T-helper 17 cell (primary cell): Measurements from ENCODE around the gene MDFIC. TPM values are rescaled to one million over a fixed set of nuclear protein-coding genes. Genes with fewer than 3 reads are reported as not detected.

Experiments
- ATAC-seq: fragments of 150-1000 bp; cut with Tn5 transposase; 2 replicates; pipeline ENCODE4 v1.10.0; 2021; ENCODE audit warnings: mild to moderate bottlenecking, moderate library complexity
- DNase-seq, 3 donors: peaks; one replicate each; pipeline versions ENCODE4 v3.0.0 to v3.0.0-alpha.2; 2020 to 2021
- H3K9me3 ChIP-seq: one replicate; pipeline ENCODE4 v1.7.0; 2013; ENCODE audit warnings: low read length, mild to moderate bottlenecking; ENCODE audit not compliant: control insufficient read depth, poor library complexity, severe bottlenecking
- H3K27ac Mint-ChIP-seq: one replicate; pipeline ENCODE4 v1.8.0; 2022; ENCODE audit warnings: mild to moderate bottlenecking, moderate library complexity, mixed read lengths
- H3K27me3 Mint-ChIP-seq: one replicate; pipeline ENCODE4 v1.8.0; 2022; ENCODE audit warnings: mixed read lengths
- H3K36me3 Mint-ChIP-seq: one replicate; pipeline ENCODE4 v1.8.0; 2022; ENCODE audit warnings: low read depth, mixed read lengths
- H3K4me1 Mint-ChIP-seq: one replicate; pipeline ENCODE4 v1.8.0; 2022; ENCODE audit warnings: mild to moderate bottlenecking, mixed read lengths
- H3K4me3 Mint-ChIP-seq: one replicate; pipeline ENCODE4 v1.8.0; 2022; ENCODE audit warnings: mild to moderate bottlenecking, moderate library complexity, mixed read lengths
- total RNA-seq, 4 donors: library from RNA in 2 of 4; stranded (reverse) in 2 of 4; gene quantifications; one replicate each; pipeline ENCODE4 v1.2.3 and lab custom pipeline; 2022 to 2026

Gene MDFIC
- total RNA-seq, 2 donors from 2014 or later = 90.2 to 109 TPM

GRCh38 chr7:114943530-114943929 is 21.6 kb downstream of the MDFIC start:
- no peak for ATAC-seq
- H3K4me3 Mint-ChIP-seq = no peak overlapping the region
- H3K27ac Mint-ChIP-seq = peak overlapping the region; percentile 84
- DNase-seq = no peak
- no peaks in the 10 kb centered on the region for H3K9me3 ChIP-seq
- H3K36me3 Mint-ChIP-seq = peaks cover 18% of the 10 kb centered on the region
- peaks cover 59% of the 10 kb centered on the region for H3K4me1 Mint-ChIP-seq
- no peaks in the 10 kb centered on the region for H3K27me3 Mint-ChIP-seq

- peaks cover 18% of the 10 kb centered on the region for H3K36me3 Mint-ChIP-seq
- H3K27ac Mint-ChIP-seq = peak overlapping the region; percentile 84
- no peak for DNase-seq
- H3K9me3 ChIP-seq = no peaks in the 10 kb centered on the region
- no peak overlapping the region for H3K4me3 Mint-ChIP-seq
- H3K27me3 Mint-ChIP-seq = no peaks in the 10 kb centered on the region
- peaks cover 65% of the 10 kb centered on the region for H3K4me1 Mint-ChIP-seq
- no peak for ATAC-seq
Observed at GRCh38 chr7:114943953-114944744, 22.3 kb downstream of the MDFIC start.

DNA sequence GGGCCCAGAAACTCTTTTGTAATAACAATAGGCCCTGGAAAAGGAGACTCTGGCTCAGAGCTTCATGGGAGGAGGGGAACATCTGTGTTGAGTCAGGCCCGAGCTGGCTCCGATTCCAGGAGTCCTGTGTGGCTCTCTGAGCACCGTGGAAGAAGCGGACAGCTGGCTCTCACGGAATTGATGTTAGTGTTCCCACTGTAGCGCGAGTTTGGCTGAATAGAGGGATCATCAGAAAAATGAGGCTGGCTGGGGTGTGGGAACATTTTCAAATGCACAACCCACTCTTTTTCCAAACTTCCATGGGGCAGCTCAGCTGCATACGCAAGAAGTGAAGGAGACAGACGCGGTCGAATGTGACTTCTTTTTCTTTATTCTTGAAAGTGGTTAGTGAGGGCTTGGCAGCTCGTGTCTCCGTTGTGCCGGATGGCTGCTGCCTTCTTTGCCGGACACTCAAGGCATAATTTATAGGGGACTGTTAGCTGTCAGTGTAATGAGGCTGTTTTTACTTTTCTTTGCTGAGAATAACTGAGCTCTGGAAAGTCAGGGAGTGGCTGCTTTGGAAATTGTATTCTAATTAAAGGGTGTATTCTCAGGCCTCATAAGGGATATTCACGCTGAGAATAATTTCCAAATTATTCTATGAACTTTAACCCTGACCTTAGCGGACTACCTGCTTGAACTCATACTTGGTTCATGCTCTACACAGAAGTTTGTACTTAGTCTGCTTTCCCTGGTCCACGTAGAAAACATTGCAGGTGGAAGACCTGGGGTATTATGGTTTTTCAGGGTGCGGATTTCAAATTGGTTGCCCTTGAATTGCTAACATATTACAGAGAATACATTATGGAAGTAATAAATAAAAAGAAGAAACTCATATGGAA is 23.1 kb downstream of the MDFIC start:
- no peak overlapping the region for H3K4me3 Mint-ChIP-seq
- H3K36me3 Mint-ChIP-seq = peaks cover 23% of the 10 kb centered on the region
- H3K9me3 ChIP-seq = no peaks in the 10 kb centered on the region
- no peak for DNase-seq
- no peak for ATAC-seq
- H3K27me3 Mint-ChIP-seq = no peaks in the 10 kb centered on the region
- H3K27ac Mint-ChIP-seq = peak overlapping the region; percentile 74
- peaks cover 71% of the 10 kb centered on the region for H3K4me1 Mint-ChIP-seq

- H3K9me3 ChIP-seq = no peaks in the 10 kb centered on the region
- H3K36me3 Mint-ChIP-seq = peaks cover 16% of the 10 kb centered on the region
- H3K4me1 Mint-ChIP-seq = peaks cover 65% of the 10 kb centered on the region
- peak overlapping the region; percentile 56 for H3K27ac Mint-ChIP-seq
- no peak for ATAC-seq
- H3K27me3 Mint-ChIP-seq = no peaks in the 10 kb centered on the region
- H3K4me3 Mint-ChIP-seq = peak overlapping the region; percentile 71
- DNase-seq = no peak
Observed at GRCh38 chr7:114949231-114949630, 27.3 kb downstream of the MDFIC start.

DNA sequence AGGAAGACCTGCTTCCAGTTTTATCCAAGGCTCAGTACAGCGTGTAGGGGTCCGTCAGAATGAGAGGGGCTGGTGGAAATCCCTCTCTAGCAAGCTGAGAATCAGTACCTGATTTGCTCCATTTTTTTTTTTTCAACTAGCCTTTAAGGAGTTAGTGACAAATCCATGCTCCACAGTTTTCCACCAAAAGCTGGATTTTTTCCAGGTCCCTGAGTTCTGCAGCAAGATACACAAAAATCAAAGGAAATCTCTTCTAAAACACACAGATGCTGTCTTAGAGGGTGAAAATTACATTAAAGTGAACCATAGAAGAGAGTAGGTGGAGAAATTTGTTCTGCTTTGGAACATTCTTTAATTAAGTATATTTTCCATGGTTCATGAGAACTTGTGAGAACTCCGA is 30.4 kb downstream of the MDFIC start:
- ATAC-seq (no peak), DNase-seq (no peak)
- Mint-ChIP-seq H3K4me1 (peaks cover 71% of the 10 kb centered on the region), H3K36me3 (peaks cover 18% of the 10 kb centered on the region), H3K4me3 (no peak overlapping the region), H3K27me3 (no peaks in the 10 kb centered on the region), H3K27ac (peak overlapping the region; percentile 11)
- no peaks in the 10 kb centered on the region for H3K9me3 ChIP-seq

- H3K9me3 ChIP-seq = no peaks in the 10 kb centered on the region
- no peaks in the 10 kb centered on the region for H3K27me3 Mint-ChIP-seq
- peaks cover 17% of the 10 kb centered on the region for H3K36me3 Mint-ChIP-seq
- no peak for ATAC-seq
- peaks cover 65% of the 10 kb centered on the region for H3K4me1 Mint-ChIP-seq
- no peak overlapping the region for H3K4me3 Mint-ChIP-seq
- H3K27ac Mint-ChIP-seq = peak overlapping the region; percentile 84
- DNase-seq = no peak
Observed at GRCh38 chr7:114953724-114954123, 31.8 kb downstream of the MDFIC start.

DNA sequence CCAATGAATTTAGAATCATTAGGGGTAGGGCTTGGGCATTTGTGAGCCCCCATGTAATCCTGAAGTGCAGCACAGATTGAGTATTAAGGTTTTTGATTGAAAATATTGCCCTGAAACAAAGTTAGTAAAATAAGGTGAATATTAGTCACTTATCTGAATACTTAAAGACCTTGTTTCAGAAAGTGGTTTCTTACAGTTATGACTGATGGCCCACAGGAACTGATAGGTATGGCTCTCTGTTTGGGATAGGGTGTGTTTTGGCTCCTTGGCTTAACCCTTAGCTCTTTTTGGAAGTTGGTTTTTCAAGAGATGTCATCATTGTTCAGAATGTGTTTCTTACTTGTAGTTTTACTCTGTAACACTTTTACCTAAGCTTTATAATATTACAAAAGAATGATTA is 34.8 kb downstream of the MDFIC start:
- DNase-seq = no peak
- Mint-ChIP-seq H3K27ac (peak overlapping the region; percentile 29), H3K27me3 (no peaks in the 10 kb centered on the region), H3K36me3 (peaks cover 12% of the 10 kb centered on the region), H3K4me1 (peaks cover 59% of the 10 kb centered on the region), H3K4me3 (no peak overlapping the region)
- H3K9me3 ChIP-seq = no peaks in the 10 kb centered on the region
- no peak for ATAC-seq

DNA sequence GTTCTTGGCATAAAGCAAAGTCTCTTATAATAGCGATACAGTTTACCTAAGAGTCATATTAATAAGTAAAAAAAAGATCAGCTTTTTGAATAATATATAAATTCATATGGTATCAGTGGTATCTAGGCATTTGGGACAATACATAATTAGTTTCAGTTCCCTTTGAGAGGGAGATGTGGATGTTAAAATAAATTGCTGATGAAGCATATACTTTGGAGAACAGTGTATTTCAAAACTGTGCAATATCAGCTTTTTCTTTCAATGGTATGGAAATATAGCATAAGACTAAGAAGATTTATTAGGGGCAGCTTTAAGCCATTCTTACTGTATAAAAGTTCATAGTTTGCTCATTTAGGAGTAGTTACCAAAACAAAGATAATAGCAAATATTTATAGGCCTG is 35.5 kb downstream of the MDFIC start:
- Mint-ChIP-seq H3K4me3 (no peak overlapping the region), H3K36me3 (peaks cover 12% of the 10 kb centered on the region), H3K4me1 (peaks cover 61% of the 10 kb centered on the region), H3K27ac (peak overlapping the region; percentile 29), H3K27me3 (no peaks in the 10 kb centered on the region)
- H3K9me3 ChIP-seq = no peaks in the 10 kb centered on the region
- no peak for ATAC-seq
- no peak for DNase-seq

GRCh38 chr7:114959931-114960330 is 38.0 kb downstream of the MDFIC start:
- H3K27me3 Mint-ChIP-seq = no peaks in the 10 kb centered on the region
- no peaks in the 10 kb centered on the region for H3K9me3 ChIP-seq
- H3K4me3 Mint-ChIP-seq = peak overlapping the region; percentile 28
- no peak for DNase-seq
- no peak for ATAC-seq
- H3K4me1 Mint-ChIP-seq = peaks cover 60% of the 10 kb centered on the region
- H3K36me3 Mint-ChIP-seq = peaks cover 8% of the 10 kb centered on the region
- peak overlapping the region; percentile 27 for H3K27ac Mint-ChIP-seq

DNA sequence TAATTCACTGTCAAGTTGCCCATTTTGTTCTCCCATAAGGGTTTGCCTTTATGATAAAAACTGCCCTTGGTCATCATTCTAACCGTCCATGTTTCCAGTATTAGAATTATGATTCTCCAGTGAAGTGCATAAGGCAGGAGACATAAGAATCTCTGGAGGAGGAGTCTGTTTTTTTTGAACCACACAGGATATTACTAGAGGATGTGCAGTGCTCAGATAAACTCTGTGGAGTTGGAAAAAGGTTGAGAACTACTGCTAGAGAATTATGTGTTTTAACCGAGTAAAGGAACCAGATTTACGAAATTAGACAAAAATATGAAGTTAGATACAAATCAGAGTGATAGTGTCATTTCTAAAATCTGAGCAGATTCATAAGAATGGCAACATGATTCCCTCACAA is 40.5 kb downstream of the MDFIC start:
- DNase-seq (no peak), ATAC-seq (no peak)
- H3K27ac Mint-ChIP-seq = peak overlapping the region; percentile 27
- H3K36me3 Mint-ChIP-seq = peaks cover 9% of the 10 kb centered on the region
- H3K4me1 Mint-ChIP-seq = peaks cover 58% of the 10 kb centered on the region
- no peaks in the 10 kb centered on the region for H3K27me3 Mint-ChIP-seq
- no peaks in the 10 kb centered on the region for H3K9me3 ChIP-seq
- no peak overlapping the region for H3K4me3 Mint-ChIP-seq

- Mint-ChIP-seq H3K27ac (peak overlapping the region; percentile 1), H3K4me3 (no peak overlapping the region), H3K27me3 (no peaks in the 10 kb centered on the region), H3K36me3 (peaks cover 5% of the 10 kb centered on the region), H3K4me1 (peaks cover 56% of the 10 kb centered on the region)
- no peaks in the 10 kb centered on the region for H3K9me3 ChIP-seq
- ATAC-seq = no peak
- no peak for DNase-seq
Observed at GRCh38 chr7:114966156-114966555, 44.3 kb downstream of the MDFIC start.

DNA sequence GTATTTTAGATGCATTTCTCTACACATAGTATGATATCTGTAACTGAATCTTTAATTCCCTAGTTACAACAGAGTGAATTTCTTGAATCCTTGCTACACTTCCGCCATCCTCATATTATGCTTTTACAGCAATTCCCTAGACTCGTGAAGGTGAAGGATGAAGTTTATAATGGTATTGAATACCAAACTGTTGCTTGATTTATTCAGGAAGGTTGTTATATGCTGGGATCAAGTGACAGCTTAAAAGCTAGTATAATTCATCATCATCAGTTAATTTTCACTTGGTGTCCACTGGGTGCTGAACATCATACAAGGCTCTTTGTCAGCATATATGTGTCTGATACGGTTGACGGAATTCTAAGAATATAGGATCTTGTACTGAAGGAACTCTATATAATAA is 47.2 kb downstream of the MDFIC start:
- ATAC-seq (no peak), DNase-seq (no peak)
- H3K27ac Mint-ChIP-seq = peak overlapping the region; percentile 86
- peaks cover 58% of the 10 kb centered on the region for H3K4me1 Mint-ChIP-seq
- H3K27me3 Mint-ChIP-seq = no peaks in the 10 kb centered on the region
- H3K36me3 Mint-ChIP-seq = peaks cover 5% of the 10 kb centered on the region
- no peaks in the 10 kb centered on the region for H3K9me3 ChIP-seq
- peak overlapping the region; percentile 12 for H3K4me3 Mint-ChIP-seq

GRCh38 chr7:114970308-114970707 is 48.4 kb downstream of the MDFIC start:
- H3K27ac Mint-ChIP-seq = peak overlapping the region; percentile 86
- H3K27me3 Mint-ChIP-seq = no peaks in the 10 kb centered on the region
- DNase-seq = no peak
- H3K9me3 ChIP-seq = no peaks in the 10 kb centered on the region
- ATAC-seq = peak; percentile 49
- no peaks in the 10 kb centered on the region for H3K36me3 Mint-ChIP-seq
- peaks cover 62% of the 10 kb centered on the region for H3K4me1 Mint-ChIP-seq
- H3K4me3 Mint-ChIP-seq = peak overlapping the region; percentile 68
